ENCODE measurements around the gene PASK. TPM values are rescaled to one million over a fixed set of nuclear protein-coding genes. Genes with fewer than 3 reads are reported as not detected.

PASK gene
- total RNA-seq, 2 donors from 2014 or later, result 69.5 to 78.9 TPM

DNA sequence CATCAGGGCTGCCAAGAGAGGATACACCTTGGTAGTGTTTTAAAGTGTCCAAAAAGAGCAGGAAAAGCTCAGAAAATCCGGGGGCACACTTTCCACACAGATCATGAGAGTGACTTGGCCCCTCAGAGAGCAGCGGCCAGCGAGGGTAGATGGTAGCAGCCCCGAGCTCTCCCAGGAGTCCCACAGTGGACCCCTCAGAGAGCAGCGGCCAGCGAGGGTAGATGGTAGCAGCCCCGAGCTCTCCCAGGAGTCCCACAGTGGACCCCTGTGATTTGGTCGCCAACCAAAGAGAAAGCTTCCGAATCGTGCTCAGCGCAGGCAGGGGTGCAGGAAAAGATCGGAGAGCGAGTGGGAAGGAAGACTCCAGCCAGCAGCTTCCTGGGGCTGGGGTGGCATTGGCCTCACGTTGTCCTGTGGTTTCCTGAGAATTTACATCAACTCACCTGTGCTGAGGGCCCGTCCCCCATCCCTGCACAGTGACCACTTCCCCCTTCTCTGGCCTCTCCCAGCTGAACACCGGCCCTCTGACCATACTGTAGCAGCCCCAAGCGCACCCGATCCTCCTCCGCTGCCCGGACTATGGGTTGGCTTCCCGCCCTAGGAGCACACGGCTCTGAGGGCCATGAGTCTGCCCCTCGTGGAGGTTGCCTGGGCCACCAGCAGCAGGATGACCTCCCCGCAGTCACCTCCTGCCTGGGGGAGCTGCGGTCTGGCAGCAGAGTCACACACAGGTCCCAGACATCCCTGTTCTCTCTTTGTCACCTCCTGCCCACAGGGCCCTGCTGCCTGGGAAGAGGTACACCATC lies 80.9 kb downstream of the PASK start:
- H3K9me3 Mint-ChIP-seq, result no peaks in the 10 kb centered on the region
- no peaks in the 10 kb centered on the region for H3K27me3 Mint-ChIP-seq
- no peaks in the 10 kb centered on the region for H3K36me3 Mint-ChIP-seq
- no peak overlapping the region for H3K4me3 Mint-ChIP-seq
- DNase-seq (ENCODE audit: low spot score) (no peak), ATAC-seq (no peak)
- peaks cover 0 to 9% of the 10 kb centered on the region in 2 donors for H3K4me1 Mint-ChIP-seq (ENCODE audit: low read depth in 2 of 2)
- H3K27ac Mint-ChIP-seq, result no peak overlapping the region

DNA sequence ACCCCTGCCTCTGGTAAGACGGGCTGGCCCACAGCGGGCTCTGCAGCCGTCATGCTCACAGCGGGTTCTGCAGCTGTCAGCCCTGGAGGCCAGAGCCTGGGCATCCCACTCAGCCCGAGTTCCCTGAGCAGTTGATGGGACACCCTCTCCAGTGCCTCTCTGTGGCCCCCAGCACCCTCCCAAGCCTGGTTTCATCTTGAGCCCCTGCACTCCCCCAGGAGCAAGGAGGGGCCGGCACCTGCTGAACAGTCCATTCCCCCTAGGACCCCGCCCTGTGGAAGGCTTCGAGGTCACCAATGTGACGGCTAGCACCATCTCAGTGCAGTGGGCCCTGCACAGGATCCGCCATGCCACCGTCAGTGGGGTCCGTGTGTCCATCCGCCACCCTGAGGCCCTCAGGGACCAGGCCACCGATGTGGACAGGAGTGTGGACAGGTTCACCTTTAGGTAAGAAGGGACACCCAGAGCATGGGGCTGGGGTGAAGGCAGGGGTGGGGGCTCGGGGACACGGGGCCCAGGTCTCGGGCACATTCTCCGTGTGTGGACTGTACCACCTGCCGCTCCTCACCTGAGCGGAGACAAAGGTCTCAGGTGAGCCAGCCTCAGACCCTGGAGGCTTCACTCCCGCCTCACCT lies 81.7 kb downstream of the PASK start:
- DNase-seq (ENCODE audit: low spot score), result no peak
- H3K27me3 Mint-ChIP-seq, result peaks cover 0 to 2% of the 10 kb centered on the region in 2 donors
- no peak overlapping the region for H3K4me3 Mint-ChIP-seq
- no peaks in the 10 kb centered on the region for H3K9me3 Mint-ChIP-seq
- no peak overlapping the region for H3K27ac Mint-ChIP-seq
- no peaks in the 10 kb centered on the region for H3K36me3 Mint-ChIP-seq
- no peak for ATAC-seq
- peaks cover 0 to 8% of the 10 kb centered on the region in 2 donors for H3K4me1 Mint-ChIP-seq (ENCODE audit: low read depth in 2 of 2)

DNA sequence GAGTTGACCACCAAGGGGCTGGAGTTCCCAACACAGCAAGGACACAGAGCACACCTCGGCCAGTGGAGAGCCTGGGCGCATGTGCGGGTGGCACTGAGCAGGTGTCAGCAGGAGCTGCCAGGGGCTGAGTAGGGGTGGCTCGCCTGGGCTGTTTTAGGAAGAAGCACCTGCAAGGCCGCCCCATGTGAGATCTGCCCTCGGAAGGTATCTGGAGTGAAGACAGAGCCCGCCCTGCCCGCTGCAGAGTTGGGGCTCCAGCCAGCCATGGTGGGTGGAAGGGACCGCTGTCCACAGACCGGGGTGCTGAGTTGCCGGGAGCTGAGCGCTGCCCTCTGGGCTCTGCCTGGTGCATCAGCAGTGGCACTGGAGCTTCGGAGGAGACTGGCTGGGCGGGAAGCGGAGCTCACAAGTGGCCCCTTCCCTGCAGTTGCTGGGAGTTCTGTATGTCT lies 82.4 kb downstream of the PASK start:
- peaks cover 0 to 3% of the 10 kb centered on the region in 2 donors for H3K4me1 Mint-ChIP-seq (ENCODE audit: low read depth in 2 of 2)
- no peaks in the 10 kb centered on the region for H3K9me3 Mint-ChIP-seq
- H3K4me3 Mint-ChIP-seq, result no peak overlapping the region
- no peaks in the 10 kb centered on the region for H3K36me3 Mint-ChIP-seq
- no peak for ATAC-seq
- H3K27ac Mint-ChIP-seq, result no peak overlapping the region
- H3K27me3 Mint-ChIP-seq, result peaks cover 0 to 2% of the 10 kb centered on the region in 2 donors
- peak; percentile 49 for DNase-seq (ENCODE audit: low spot score)

DNA sequence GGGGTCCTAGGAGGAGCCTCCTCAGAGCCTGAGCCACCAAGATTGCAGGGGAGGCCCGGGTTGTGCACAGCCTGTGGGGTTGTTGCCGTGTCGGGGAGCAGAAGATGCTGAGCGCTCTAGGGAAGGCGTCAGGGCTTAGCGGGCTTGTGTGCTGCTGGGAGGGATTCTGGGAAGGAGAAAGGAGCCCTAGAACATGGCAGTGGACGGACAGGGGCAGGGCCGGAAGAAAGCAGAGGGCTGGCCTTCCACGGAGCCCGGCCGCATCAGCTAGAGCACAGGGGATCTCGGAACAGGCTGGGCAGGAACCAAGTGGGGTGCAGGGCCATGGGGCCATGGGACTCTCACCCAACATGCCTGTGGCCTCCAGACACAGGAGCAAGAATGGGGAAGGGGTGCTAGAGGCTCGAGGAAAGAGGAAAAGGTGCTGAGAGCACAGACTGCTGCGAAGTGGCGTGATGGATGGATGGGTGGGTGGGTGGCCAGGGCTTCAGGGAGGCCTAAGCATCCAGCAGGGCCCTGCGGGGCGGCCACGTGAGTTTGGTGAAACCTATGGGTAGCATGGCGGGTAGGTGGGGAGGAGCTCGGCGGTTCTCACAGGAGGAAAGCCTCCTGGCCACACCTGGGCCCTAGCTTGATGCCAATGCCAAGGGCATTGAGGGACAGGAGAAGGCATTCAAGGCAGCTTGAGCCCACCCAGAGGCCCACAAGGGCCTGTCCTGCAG lies 82.9 kb downstream of the PASK start:
- DNase-seq (ENCODE audit: low spot score), result no peak
- Mint-ChIP-seq H3K9me3 (no peaks in the 10 kb centered on the region), H3K4me3 (no peak overlapping the region), H3K27ac (no peak overlapping the region), H3K27me3 (peaks cover 0 to 2% of the 10 kb centered on the region in 2 donors), H3K4me1 (ENCODE audit: low read depth in 2 of 2) (peaks cover 0 to 3% of the 10 kb centered on the region in 2 donors), H3K36me3 (no peaks in the 10 kb centered on the region)
- ATAC-seq, result no peak

DNA sequence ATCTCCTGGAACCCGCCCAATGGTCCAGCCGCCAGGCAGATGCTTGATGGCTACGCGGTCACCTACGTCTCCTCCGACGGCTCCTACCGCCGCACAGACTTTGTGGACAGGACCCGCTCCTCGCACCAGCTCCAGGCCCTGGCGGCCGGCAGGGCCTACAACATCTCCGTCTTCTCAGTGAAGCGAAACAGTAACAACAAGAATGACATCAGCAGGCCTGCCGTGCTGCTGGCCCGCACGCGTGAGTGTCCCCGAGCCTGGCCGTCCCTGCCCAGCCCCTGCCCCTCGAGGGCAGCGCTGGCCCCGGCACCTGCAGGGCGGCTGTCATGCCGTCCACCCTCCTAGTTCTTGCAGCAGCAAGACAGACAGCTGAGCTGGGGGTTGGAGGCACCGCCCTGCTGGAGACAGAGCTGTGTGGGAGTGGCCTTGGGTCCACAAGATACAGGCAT lies 83.9 kb downstream of the PASK start:
- Mint-ChIP-seq H3K36me3 (no peaks in the 10 kb centered on the region), H3K4me1 (ENCODE audit: low read depth in 2 of 2) (peaks cover 0 to 3% of the 10 kb centered on the region in 2 donors), H3K9me3 (no peaks in the 10 kb centered on the region), H3K4me3 (no peak overlapping the region), H3K27ac (no peak overlapping the region), H3K27me3 (peaks cover 0 to 2% of the 10 kb centered on the region in 2 donors)
- ATAC-seq (no peak), DNase-seq (ENCODE audit: low spot score) (no peak)

DNA sequence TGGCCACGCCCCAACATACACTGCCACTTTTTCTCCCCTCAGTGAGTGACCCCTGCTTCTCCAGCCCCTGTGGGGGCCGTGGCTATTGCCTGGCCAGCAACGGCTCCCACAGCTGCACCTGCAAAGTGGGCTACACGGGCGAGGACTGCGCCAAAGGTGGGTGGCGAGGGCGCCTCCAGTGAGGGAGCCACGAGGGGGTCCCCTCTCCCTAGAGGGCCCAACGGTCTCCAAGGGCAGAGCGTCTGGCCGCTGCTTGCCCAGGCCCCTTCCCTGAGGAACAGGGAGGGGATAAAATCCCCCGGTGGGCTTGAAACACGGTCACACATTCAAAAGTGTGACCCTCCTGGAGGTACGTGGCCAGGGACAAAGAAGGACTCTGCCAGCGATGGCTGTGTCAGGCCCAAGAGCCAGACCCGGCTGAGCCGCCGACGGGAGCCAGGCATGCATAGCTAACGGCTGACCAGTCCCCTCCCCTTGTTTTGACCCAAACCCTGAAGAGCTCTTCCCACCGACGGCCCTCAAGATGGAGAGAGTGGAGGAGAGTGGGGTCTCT lies 84.4 kb downstream of the PASK start:
- peaks cover 0 to 3% of the 10 kb centered on the region in 2 donors for H3K4me1 Mint-ChIP-seq (ENCODE audit: low read depth in 2 of 2)
- peaks cover 0 to 2% of the 10 kb centered on the region in 2 donors for H3K27me3 Mint-ChIP-seq
- no peak for ATAC-seq
- no peak overlapping the region for H3K27ac Mint-ChIP-seq
- no peaks in the 10 kb centered on the region for H3K9me3 Mint-ChIP-seq
- no peaks in the 10 kb centered on the region for H3K36me3 Mint-ChIP-seq
- no peak overlapping the region for H3K4me3 Mint-ChIP-seq
- no peak for DNase-seq (ENCODE audit: low spot score)

DNA sequence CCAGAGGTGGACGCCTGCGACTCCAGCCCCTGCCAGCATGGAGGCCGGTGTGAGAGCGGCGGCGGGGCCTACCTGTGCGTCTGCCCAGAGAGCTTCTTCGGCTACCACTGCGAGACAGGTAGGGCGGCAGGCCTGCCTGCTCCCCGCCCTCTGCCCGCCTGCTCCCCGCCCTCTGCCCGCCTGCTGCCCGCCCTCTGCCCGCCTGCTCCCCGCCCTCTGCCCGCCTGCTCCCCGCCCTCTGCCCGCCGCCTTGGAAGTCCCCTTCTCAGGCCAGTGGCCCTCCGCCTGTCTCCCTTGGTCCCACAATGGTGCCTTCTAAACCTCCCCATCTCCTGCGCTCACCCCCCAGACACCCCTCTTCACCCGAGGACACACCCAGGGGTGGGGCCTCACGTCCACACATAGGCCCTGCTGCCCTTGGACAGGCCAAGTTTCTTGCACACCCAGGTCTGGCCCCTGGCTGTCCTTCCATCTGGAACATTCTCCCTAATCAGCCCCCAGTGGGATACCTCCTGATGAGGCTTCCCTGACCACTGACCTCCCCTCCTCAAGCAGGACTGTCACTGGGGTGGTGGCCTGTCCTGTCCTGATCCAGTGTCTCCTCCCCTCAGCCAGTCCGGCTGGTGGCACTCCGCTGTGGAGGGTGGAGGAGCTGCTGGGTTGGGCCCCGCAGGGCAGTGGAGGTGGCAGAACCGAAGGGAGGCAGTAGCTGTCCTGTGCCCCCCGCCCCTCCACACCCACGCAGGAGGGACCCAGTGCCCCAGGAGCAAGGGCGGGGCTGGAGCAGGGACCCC lies 85.1 kb downstream of the PASK start:
- Mint-ChIP-seq H3K4me1 (ENCODE audit: low read depth in 2 of 2) (peaks cover 0 to 3% of the 10 kb centered on the region in 2 donors), H3K36me3 (no peaks in the 10 kb centered on the region), H3K27me3 (peaks cover 0 to 2% of the 10 kb centered on the region in 2 donors), H3K27ac (no peak overlapping the region), H3K9me3 (no peaks in the 10 kb centered on the region), H3K4me3 (no peak overlapping the region)
- ATAC-seq, result peak; percentile 24 to 75
- no peak for DNase-seq (ENCODE audit: low spot score)

DNA sequence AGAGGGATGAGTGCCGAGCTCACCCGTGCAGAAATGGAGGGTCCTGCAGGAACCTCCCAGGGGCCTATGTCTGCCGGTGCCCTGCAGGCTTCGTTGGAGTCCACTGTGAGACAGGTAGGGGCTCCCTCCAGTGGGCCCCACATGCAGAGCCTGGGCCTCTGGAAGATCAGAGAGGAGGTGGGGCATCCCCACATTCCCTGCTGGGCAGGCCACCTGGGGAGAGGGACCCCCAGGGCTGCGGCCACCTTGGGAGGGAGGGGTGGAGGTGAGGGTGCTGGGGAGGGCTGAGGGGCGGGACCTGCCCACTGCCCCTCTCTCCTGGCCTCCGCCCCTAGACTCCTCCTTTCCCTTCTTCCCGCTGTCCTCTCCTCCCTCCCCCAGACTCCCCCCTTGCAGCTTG lies 85.7 kb downstream of the PASK start:
- H3K36me3 Mint-ChIP-seq, result no peaks in the 10 kb centered on the region
- ATAC-seq (no peak), DNase-seq (ENCODE audit: low spot score) (no peak)
- peaks cover 0 to 3% of the 10 kb centered on the region in 2 donors for H3K4me1 Mint-ChIP-seq (ENCODE audit: low read depth in 2 of 2)
- H3K4me3 Mint-ChIP-seq, result no peak overlapping the region
- no peaks in the 10 kb centered on the region for H3K9me3 Mint-ChIP-seq
- H3K27me3 Mint-ChIP-seq, result peaks cover 0 to 2% of the 10 kb centered on the region in 2 donors
- no peak overlapping the region for H3K27ac Mint-ChIP-seq

DNA sequence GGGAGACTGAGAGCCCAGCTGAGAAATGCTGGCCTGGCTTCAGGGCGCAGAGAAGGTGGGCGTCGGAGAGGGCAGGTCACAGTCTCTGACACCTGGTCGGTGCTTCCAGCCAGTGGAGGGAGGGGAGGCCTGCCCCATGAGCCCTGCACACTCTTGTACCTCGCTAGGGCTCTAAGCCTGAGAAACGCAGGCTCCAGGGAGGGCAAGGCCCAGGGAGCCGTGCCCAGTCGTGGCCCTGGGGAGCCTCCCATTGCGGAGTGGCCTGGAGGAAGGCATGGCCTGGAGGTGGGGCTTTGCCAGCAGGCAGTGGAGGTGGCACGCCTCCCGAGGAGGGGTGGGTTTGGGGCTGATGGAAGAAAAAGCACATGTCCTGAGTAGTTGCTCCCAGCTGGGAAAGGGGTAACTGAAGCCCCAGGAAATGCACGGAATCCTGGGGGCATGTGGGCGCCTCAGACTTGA lies 86.2 kb downstream of the PASK start:
- no peaks in the 10 kb centered on the region for H3K36me3 Mint-ChIP-seq
- H3K9me3 Mint-ChIP-seq, result no peaks in the 10 kb centered on the region
- peaks cover 0 to 3% of the 10 kb centered on the region in 2 donors for H3K4me1 Mint-ChIP-seq (ENCODE audit: low read depth in 2 of 2)
- no peak overlapping the region for H3K4me3 Mint-ChIP-seq
- H3K27ac Mint-ChIP-seq, result no peak overlapping the region
- DNase-seq (ENCODE audit: low spot score) (no peak), ATAC-seq (no peak)
- peaks cover 0 to 2% of the 10 kb centered on the region in 2 donors for H3K27me3 Mint-ChIP-seq

DNA sequence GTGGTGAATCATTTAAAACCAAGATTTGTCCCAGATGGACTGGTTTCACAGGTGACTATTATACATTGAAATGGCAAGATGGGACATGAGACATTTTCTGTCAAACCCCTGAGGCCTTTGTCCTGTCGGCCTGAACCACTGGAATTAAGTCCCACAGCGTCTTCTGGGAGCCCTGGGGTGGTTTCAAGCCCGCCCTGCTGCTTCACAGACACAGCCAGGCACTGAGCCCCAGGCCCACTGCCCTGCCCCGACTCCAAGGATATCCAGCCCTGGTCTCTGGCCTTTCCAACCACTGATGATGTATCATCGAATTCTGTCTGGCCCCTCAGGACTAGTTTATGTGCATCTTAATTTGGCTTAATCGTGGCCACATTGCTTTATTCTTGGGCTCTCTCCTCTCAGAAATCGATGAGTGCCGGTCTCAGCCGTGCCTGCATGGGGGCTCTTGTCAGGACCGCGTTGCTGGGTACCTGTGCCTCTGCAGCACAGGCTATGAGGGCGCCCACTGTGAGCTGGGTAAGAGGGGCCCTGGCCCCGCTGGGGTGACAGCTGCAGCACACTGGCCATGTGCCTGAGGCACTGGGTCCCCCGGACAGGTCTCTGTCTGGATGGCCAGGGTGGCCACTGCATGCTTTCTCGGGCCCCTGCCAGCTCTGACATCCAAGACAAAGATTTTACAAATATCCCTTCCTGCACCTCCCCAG lies 86.7 kb downstream of the PASK start:
- Mint-ChIP-seq H3K4me1 (ENCODE audit: low read depth in 2 of 2) (peaks cover 0 to 3% of the 10 kb centered on the region in 2 donors), H3K27me3 (peaks cover 0 to 2% of the 10 kb centered on the region in 2 donors), H3K36me3 (no peaks in the 10 kb centered on the region), H3K9me3 (no peaks in the 10 kb centered on the region), H3K27ac (no peak overlapping the region), H3K4me3 (no peak overlapping the region)
- DNase-seq (ENCODE audit: low spot score), result no peak
- no peak for ATAC-seq

DNA sequence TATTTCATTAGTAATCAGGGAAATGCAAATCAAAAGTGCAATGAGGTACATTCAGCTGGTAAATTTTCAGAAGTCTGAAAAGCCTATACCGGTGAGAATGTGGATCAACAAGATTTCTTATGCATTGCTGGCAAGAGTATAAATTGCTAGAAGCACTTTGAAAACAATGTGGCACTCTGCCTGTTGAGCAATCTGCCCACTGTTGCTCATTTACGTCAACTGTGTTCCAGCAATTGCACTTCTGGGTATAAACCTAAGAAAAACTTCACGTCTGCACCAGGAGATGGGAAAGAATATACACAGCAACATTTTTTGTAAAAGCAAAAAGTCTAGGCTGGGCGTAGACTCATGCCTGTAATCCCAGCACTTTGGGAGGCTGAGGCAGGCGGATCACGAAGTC lies 88.0 kb downstream of the PASK start:
- H3K9me3 Mint-ChIP-seq, result no peaks in the 10 kb centered on the region
- H3K36me3 Mint-ChIP-seq, result no peaks in the 10 kb centered on the region
- H3K27me3 Mint-ChIP-seq, result peaks cover 0 to 2% of the 10 kb centered on the region in 2 donors
- DNase-seq (ENCODE audit: low spot score), result no peak
- no peak for ATAC-seq
- H3K4me1 Mint-ChIP-seq (ENCODE audit: low read depth in 2 of 2), result peaks cover 0 to 3% of the 10 kb centered on the region in 2 donors
- H3K4me3 Mint-ChIP-seq, result no peak overlapping the region
- no peak overlapping the region for H3K27ac Mint-ChIP-seq

Data from natural killer cell treated with Interleukin-12 subunit alpha and Interleukin-12 subunit beta and Interleukin-15 and Interleukin-18, amount 100 ng/mL, for 72 hours (primary cell).